ENCODE data around the gene PRKD2.
A peak's percentile ranks its signal among the peaks of the same experiment; 100 is the strongest.

PRKD2 gene

DNA sequence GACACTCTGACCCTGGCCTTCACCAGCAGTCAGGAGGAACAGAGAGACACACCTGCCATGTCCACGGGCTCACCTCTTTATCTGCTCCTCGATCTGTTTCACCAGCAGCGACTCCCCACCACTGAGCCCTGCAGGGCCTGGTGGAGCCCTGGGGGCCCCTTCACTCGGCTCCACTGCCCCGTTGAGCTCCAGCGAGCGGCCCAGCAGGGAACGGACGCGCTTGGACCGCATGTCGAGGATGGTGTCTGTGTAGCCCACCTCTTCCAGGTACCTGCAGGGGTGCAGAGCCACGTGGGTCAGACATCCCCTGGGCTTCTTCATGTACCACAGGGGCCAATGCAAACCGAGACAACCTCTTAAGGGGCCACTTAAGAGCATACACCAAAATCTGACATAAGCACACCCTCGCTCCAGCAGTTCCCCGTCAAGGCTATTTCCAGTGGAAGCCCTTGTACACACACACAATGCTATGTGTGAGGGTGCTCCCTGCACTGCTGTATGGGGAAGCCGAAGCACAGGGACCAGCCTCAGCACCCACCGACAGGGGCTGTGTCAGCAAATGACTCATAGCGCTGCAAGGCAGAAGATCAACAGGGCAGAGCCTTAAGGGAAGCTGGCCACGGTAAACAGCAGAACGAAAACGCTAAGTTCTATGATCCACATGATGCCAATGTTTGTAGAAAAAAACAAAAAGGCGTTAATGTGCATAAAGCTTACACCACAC lies 16.2 kb upstream of the PRKD2 start:
- peak in 1 of 2 experiments; percentile 27 for DNase-seq

DNA sequence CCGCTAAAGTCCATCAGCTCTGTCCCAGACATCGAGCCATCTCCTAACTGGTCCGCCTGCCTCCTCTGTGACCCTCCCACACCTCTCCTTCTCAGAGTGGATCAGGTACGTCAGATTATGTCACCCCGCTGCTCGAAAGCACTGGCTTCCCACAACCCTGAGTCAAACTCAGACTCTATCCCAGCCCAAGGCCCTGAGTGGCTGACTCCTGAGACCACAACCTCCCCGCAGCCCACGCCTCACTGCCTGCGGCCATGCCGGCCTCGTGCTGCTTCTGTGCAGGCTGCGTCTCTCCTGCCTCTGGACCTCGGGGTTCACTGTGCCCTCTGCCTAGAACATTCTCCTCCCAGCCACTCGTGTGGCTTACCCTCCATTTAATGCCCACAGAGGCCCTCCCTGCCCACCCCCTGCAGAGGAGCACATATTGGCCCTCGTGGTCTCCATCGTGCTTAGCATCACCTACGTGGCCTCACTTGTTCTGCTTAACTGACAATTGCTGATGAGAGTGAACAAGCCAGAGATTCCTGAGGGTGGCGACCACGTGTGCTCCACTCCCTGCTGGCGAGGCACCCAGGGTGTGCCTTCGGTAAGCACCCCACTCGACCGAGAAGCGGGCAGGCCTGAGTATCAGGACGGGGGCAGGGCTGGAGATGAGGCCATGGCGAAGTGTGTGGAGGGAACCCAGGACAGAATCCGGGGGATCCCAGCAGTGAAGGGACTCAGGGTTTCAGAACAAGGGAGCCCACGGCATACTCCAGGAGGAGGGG lies 15.4 kb upstream of the PRKD2 start:
- TF ChIP-seq GATA1 (IDR thresholded peaks at IDR 0.05; ENCODE audit: low read depth, low read length) (no peak), POLR2A (IDR thresholded peaks at IDR 0.05; ENCODE audit: low read length) (no peak)
- no peak for DNase-seq

More for the DNA sequence above, 16.2 kb upstream of the PRKD2 start:
- TF ChIP-seq POLR2A (IDR thresholded peaks at IDR 0.05; ENCODE audit: low read length) (no peak), GATA1 (IDR thresholded peaks at IDR 0.05; ENCODE audit: low read depth, low read length) (no peak)

DNA sequence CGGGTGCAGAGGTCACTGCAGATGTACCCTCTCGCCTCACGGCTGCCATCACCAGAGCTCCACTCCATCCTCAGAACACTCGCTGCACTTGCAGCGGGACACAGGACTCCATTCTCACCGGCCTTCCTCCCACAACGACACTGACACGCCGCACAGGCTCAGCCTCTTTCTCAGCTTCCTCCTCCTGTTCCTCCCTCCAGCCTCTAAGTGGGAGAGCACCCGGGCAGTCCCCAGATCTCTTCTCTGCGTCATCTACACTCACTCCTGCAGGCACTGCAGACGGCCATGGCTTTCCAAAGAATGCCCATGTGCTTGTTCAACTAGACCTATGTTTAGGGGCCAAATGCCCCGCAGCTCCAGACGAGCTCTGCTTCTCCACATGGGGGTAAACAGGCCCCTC lies 14.7 kb upstream of the PRKD2 start:
- no peak for DNase-seq
- TF ChIP-seq POLR2A (IDR thresholded peaks at IDR 0.05; ENCODE audit: low read length) (no peak), GATA1 (IDR thresholded peaks at IDR 0.05; ENCODE audit: low read depth, low read length) (no peak)

DNA sequence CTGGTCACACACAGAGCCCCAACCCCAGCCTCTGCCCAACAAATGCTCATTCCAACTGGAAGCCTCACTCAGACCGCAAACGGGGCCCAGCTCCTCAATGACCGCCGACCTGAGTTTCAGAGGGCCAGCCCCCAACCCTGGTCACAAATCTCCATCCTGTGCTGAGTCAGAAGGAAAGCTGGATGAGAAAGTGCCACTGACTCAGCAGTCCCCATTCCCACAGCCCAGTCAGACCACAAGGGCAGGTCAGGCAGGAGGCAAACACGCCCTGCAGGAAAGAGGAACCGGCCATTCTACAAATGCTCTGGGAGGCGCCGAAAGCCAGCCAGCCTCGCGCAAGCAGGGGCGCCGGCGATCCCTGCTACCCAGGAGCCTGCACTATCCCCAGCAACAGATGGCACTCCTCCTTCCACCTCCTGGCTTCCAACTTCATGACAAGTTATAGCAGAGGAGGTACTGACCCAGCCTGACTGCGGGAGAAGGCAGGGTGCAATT lies 14.1 kb upstream of the PRKD2 start:
- DNase-seq: peak in 1 of 2 experiments; percentile 40
- TF ChIP-seq POLR2A (IDR thresholded peaks at IDR 0.05; ENCODE audit: low read length) (no peak), GATA1 (IDR thresholded peaks at IDR 0.05; ENCODE audit: low read depth, low read length) (no peak)

DNA sequence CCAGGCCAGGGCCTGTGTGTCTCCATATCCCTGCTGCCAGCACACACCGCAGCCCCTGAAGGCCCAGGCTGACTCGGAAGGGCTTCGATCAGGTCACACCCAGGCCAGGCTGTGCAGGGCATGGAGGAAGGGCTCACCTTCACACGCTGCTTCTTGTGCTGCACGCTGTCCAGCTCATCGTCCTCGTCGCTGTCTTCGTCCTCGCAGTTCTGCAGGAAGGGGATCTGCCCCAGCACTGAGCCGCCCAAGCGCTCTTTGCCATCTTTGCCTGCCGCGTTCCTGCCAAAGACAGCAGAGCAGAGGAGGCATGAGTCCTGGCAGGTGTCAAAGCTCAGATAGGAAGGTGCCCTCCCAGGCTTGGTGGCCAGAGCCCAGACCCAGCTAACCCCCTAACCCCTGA lies 13.7 kb upstream of the PRKD2 start:
- no peak for TF ChIP-seq POLR2A (IDR thresholded peaks at IDR 0.05; ENCODE audit: low read length)
- TF ChIP-seq GATA1 (IDR thresholded peaks at IDR 0.05; ENCODE audit: low read depth, low read length): no peak
- DNase-seq: no peak

DNA sequence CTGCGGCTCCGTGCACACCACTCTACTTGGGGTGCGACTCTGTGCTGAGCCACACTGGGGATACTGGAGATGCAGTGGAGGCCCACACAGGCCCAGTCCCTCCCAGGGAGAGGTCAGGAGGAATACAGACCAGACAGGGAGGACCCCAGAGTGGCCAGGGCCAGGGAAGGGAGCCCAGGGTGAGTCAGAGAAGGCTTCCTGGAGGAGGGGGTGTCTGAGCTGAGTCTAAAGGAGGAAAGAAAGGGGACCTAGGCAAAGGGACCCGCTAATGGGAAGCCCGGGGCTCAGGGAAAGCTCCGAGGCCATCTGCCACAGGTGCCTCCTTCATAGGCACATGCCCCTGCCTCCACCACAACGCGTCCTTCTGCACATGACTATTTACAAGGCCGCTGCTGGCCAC lies 13.3 kb upstream of the PRKD2 start:
- TF ChIP-seq POLR2A (IDR thresholded peaks at IDR 0.05; ENCODE audit: low read length) (no peak), GATA1 (IDR thresholded peaks at IDR 0.05; ENCODE audit: low read depth, low read length) (no peak)

DNA sequence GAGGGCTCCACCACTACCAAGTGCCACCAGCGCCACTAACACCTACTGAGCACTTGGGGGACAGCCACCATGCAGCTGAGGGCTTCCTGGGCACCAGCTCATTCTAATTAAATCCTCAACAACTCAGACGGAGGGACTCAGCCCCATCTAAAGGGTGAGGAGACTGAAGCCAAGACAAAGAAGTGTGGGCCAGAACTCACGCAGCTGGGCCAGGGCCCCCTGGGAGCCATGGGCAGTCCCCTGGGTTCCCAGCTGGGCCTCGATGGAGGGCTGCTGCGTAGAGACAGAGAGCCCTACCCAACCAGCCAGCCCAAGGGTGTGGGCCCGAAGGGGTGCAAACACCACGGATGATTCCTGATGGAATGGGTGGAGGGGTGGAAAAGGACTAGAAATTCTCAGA lies 12.8 kb upstream of the PRKD2 start:
- DNase-seq: no peak
- no peak for TF ChIP-seq GATA1 (IDR thresholded peaks at IDR 0.05; ENCODE audit: low read depth, low read length)
- no peak for TF ChIP-seq POLR2A (IDR thresholded peaks at IDR 0.05; ENCODE audit: low read length)

More for the DNA sequence above, 13.3 kb upstream of the PRKD2 start:
- no peak for DNase-seq

DNA sequence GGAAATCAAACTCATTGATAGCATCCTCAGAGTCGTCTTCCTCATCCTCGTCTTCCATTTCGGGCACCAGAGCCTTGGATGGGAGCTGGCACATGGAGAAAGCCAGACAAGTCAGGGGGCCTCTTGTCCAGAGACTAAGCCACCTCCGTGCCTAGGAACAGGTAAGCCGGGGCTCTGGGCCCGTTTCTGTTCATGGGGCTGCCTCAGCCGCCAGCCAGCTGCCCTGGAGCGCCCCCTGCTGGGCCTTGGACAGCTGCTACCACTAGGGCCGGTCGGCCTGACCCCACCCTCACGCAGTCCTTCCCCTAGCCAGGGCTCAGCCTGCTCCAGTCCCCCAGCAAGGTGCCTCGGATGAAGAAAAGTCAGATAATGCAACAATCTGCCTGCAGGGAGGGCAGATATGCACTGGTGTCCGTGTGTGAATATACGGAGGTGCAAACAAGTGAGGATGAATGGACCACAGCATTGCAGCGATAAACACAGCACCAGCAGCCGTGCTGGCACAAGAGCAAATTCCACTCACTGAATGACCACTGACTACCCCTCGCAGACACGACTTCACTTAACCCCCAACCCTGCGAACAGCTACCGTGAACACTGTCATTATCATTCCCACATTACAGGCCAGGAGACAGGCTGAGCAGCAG lies 11.9 kb upstream of the PRKD2 start:
- peak; percentile 78 to 89 for DNase-seq
- no peak for TF ChIP-seq GATA1 (IDR thresholded peaks at IDR 0.05; ENCODE audit: low read depth, low read length)
- TF ChIP-seq POLR2A (IDR thresholded peaks at IDR 0.05; ENCODE audit: low read length): no peak

DNA sequence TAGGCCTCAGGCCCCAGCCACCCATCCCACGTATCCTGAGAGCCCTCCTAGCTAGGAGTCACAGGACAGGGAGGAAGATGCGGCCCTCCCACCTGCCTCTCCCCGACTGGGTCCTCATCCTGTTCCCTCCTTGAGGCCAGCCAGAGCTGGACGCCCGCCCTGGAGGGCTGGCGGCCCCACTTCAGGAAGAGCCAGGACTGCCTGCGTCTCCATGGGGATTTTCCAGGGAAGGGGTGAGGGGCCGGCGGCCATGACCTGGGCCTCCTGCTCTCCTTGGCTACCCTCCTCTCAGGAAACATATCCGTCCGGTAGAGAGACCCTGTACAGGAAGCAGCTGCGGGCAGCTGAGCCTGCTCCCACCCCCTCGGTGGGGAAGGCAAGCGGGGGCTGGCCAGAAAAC lies 11.3 kb upstream of the PRKD2 start:
- TF ChIP-seq GATA1 (IDR thresholded peaks at IDR 0.05; ENCODE audit: low read depth, low read length): no peak
- no peak for TF ChIP-seq POLR2A (IDR thresholded peaks at IDR 0.05; ENCODE audit: low read length)
- no peak for DNase-seq

DNA sequence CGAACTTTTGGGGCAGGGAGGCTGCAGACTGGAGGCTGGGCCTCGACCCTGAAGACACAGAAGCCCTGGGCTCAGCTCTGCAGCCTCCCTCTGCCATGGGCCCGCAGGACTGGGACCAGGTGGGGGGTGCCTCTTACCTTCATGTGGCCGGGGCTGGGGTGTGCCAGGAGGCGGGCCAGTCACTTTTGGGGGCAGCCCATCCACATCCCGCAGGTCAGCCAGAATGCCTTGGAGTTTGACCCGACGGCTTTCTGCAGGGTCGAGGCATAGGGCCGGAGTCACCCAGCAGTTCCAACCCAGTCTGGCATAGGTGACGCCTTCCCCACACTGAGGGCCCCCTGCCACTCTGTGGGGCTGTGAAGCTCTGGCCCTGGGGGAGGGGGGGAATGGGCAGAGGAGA lies 10.8 kb upstream of the PRKD2 start:
- TF ChIP-seq GATA1 (IDR thresholded peaks at IDR 0.05; ENCODE audit: low read depth, low read length) (no peak), POLR2A (IDR thresholded peaks at IDR 0.05; ENCODE audit: low read length) (no peak)
- DNase-seq: no peak

DNA sequence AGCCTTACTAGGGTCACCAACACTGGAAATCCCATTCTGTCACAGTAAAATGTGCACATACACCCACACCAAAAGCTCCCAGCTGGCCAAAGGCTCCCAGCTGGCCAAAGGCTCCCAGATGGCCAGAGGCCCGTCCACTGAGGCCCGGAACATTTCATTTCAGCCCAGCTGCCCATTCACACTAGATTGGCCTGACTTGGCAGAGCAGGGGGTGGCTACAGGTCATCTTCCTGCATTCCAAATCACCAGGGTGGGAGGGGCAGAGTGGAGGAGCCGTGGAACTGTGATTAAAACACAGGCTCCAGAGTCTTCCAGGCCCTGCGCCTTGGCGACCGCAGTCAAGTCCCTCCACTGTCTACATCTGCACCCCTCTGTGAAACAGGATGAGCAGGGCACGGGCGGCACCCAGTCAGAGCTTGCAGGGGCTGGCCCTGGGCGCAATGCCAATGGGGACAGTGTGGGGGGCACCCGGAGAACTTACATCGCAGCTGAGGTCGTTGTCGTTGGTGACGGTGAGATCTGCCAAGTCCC lies 10.1 kb upstream of the PRKD2 start:
- no peak for DNase-seq
- TF ChIP-seq POLR2A (IDR thresholded peaks at IDR 0.05; ENCODE audit: low read length) (no peak), GATA1 (IDR thresholded peaks at IDR 0.05; ENCODE audit: low read depth, low read length) (no peak)

DNA sequence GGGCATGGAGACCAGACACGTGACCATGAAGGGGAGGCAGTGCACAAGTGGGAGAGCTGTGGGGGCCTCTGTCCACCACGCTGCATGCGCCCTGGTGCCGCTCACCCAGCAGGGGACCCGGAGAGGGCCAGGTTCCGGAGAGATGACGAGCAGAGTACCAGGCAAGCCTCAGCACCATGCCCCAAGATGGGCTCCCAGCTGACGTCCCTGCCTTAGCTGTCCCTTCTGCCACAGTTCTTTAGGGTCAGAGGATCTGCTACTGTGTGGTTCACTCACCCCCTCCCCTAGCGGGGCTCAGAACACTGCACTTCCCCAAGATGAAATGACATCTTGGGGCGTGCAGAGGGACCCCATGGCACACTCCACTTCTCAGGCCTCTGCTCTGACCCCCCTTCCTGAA lies 9.6 kb upstream of the PRKD2 start:
- DNase-seq: no peak
- TF ChIP-seq POLR2A (IDR thresholded peaks at IDR 0.05; ENCODE audit: low read length) (no peak), GATA1 (IDR thresholded peaks at IDR 0.05; ENCODE audit: low read depth, low read length) (no peak)

DNA sequence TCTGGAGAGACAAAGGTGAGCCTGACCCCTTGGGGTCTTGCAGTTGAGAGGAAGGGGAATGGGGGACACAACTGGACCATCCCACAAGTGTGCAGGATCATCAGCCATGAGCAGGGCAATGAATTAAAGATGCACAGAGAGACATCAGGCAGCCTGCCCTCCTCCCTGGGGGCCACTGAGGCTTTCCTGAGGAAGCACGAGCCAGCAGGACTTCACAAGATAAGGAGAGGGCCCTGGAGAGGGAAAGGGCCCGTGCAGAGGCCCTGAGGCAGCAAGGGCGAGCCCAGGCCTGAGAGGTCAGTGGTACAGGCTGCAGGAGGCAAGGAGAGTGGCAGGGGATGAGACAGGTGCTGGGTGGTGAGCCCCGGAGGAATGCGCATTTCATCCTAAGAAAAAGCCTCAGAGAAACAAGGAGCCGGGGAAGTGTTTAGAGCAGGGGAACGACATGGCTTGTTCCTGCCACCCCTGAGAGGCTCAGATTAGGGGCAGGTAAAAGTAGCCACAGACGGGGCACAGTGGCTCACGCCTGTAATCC lies 9.0 kb upstream of the PRKD2 start:
- TF ChIP-seq POLR2A (IDR thresholded peaks at IDR 0.05; ENCODE audit: low read length) (no peak), GATA1 (IDR thresholded peaks at IDR 0.05; ENCODE audit: low read depth, low read length) (no peak)

More for the DNA sequence above, 9.0 kb upstream of the PRKD2 start:
- DNase-seq: no peak
